Measurements from ENCODE around the gene OTULIN.

Gene OTULIN

GRCh38 chr5:14699807-14700400 is 35.4 kb downstream of the OTULIN start:
- TF ChIP-seq CTCF (IDR thresholded peaks at IDR 0.05; ENCODE audit: control insufficient read depth, extremely low read depth, insufficient read depth), result no peak
- DNase-seq (ENCODE audit: low read depth), result no peak
- no peak overlapping the region for H3K4me3 ChIP-seq (ENCODE audit: low read depth, low read length)

GRCh38 chr5:14700478-14701436 is 36.2 kb downstream of the OTULIN start:
- H3K4me3 ChIP-seq (ENCODE audit: low read depth, low read length), result no peak overlapping the region
- TF ChIP-seq CTCF (IDR thresholded peaks at IDR 0.05; ENCODE audit: control insufficient read depth, extremely low read depth, insufficient read depth), result no peak
- DNase-seq (ENCODE audit: low read depth), result no peak

GRCh38 chr5:14701556-14701955 is 37.0 kb downstream of the OTULIN start:
- H3K4me3 ChIP-seq (ENCODE audit: low read depth, low read length), result no peak overlapping the region
- no peak for DNase-seq (ENCODE audit: low read depth)
- TF ChIP-seq CTCF (IDR thresholded peaks at IDR 0.05; ENCODE audit: control insufficient read depth, extremely low read depth, insufficient read depth), result no peak

- no peak for TF ChIP-seq CTCF (IDR thresholded peaks at IDR 0.05; ENCODE audit: control insufficient read depth, extremely low read depth, insufficient read depth)
- no peak for DNase-seq (ENCODE audit: low read depth)
- H3K4me3 ChIP-seq (ENCODE audit: low read depth, low read length), result no peak overlapping the region
Observed at GRCh38 chr5:14702238-14702839, 37.8 kb downstream of the OTULIN start.

- no peak for DNase-seq (ENCODE audit: low read depth)
- no peak overlapping the region for H3K4me3 ChIP-seq (ENCODE audit: low read depth, low read length)
- TF ChIP-seq CTCF (IDR thresholded peaks at IDR 0.05; ENCODE audit: control insufficient read depth, extremely low read depth, insufficient read depth), result no peak
Observed at GRCh38 chr5:14705556-14705955, 41.0 kb downstream of the OTULIN start.

- no peak for DNase-seq (ENCODE audit: low read depth)
- no peak overlapping the region for H3K4me3 ChIP-seq (ENCODE audit: low read depth, low read length)
Observed at GRCh38 chr5:14706615-14707021, 42.1 kb downstream of the OTULIN start.

More at GRCh38 chr5:14706615-14707021, 42.1 kb downstream of the OTULIN start:
- TF ChIP-seq CTCF (IDR thresholded peaks at IDR 0.05; ENCODE audit: control insufficient read depth, extremely low read depth, insufficient read depth), result no peak

Measured in LNCaP clone FGC (cell line).